Effector memory CD4-positive, alpha-beta T cell (primary cell): ENCODE measurements around the gene OBSCN.
A peak's percentile ranks its signal among the peaks of the same experiment; 100 is the strongest.

Experiments
- DNase-seq, 3 donors: peaks; one replicate each; pipeline ENCODE4 v3.0.0-alpha.2; 2020
- H3K27ac ChIP-seq: 2 replicates; pipeline ENCODE4 v1.7.0; 2013; ENCODE audit warnings: mild to moderate bottlenecking, low read length, moderate library complexity; ENCODE audit not compliant: insufficient read depth, poor library complexity, severe bottlenecking
- H3K27me3 ChIP-seq: replicated peaks from 2 replicates; pipeline ENCODE4 v1.7.0; 2013; ENCODE audit warnings: mild to moderate bottlenecking, low read length; ENCODE audit not compliant: insufficient read depth, control insufficient read depth, poor library complexity, severe bottlenecking
- H3K36me3 ChIP-seq: 2 replicates; pipeline ENCODE4 v1.7.0; 2013; ENCODE audit warnings: mild to moderate bottlenecking, low read length, moderate library complexity; ENCODE audit not compliant: control insufficient read depth, insufficient read depth
- H3K4me1 ChIP-seq: 2 replicates; pipeline ENCODE4 v1.7.0; 2013; ENCODE audit warnings: low read length, mild to moderate bottlenecking; ENCODE audit not compliant: control insufficient read depth, insufficient read depth, poor library complexity, severe bottlenecking
- H3K4me3 ChIP-seq: 2 replicates; pipeline ENCODE4 v1.7.0; 2013; ENCODE audit warnings: low read length, low read depth, mild to moderate bottlenecking; ENCODE audit not compliant: insufficient read depth, poor library complexity, severe bottlenecking
- H3K9me3 ChIP-seq: 2 replicates; pipeline ENCODE4 v1.7.0; 2013; ENCODE audit warnings: mild to moderate bottlenecking, low read length, moderate library complexity; ENCODE audit not compliant: control insufficient read depth

The OBSCN gene

DNA sequence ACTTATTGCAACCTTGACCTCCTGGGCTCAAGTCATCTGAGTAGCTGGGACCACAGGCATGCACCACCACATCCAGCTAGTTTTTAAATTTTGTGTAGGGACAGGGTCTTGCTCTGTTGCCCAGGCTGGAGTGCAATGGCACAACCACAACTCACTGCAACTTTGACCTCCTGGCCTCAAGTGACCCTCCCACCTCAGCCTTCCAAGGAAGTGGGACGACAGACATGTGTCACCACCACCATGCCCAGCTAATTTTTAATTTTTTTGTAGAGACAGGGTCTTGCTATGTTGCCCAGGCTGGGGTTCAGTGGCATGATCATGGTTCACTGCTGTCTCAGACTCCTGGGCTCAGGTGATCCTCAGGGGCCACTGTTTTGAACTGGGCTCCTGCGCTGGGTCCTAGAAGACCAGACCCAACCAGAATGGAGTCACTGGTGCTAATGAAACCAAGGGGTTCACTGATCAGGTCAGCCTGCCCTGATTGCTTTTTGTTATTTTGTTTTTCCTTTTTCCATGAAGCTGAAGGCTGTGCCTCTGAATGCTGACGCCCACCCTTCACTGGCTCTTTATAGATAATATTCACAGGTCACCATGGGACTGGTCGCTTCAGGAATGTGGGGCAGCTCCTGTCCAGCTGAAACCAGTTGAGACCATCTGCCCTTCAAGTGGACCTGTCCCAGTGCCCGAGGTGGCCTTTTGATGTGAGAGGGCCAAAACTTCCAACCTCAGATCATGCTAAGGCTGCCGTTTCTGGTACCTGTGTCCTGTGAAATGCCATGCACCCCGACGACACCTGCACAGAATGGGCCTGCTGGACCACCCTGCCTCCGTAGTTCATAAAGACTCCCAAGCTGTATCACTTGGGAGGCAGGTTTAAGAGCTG lies 203.9 kb downstream of the OBSCN start:
- Histone ChIP-seq H3K4me1 (peaks cover 17% of the 10 kb centered on the region), H3K36me3 (no peaks in the 10 kb centered on the region), H3K4me3 (no peak overlapping the region), H3K27ac (no peak overlapping the region), H3K9me3 (no peaks in the 10 kb centered on the region), H3K27me3 (no peaks in the 10 kb centered on the region)
- DNase-seq: no peak

GRCh38 chr1:228413241-228414010 lies 205.6 kb downstream of the OBSCN start:
- H3K4me3 ChIP-seq: no peak overlapping the region
- H3K27me3 ChIP-seq: peaks cover 7% of the 10 kb centered on the region
- no peaks in the 10 kb centered on the region for H3K9me3 ChIP-seq
- no peak for DNase-seq
- no peak overlapping the region for H3K27ac ChIP-seq
- no peaks in the 10 kb centered on the region for H3K36me3 ChIP-seq
- H3K4me1 ChIP-seq: peaks cover 19% of the 10 kb centered on the region

- Histone ChIP-seq H3K4me3 (no peak overlapping the region), H3K36me3 (no peaks in the 10 kb centered on the region), H3K27ac (no peak overlapping the region), H3K27me3 (peaks cover 7% of the 10 kb centered on the region), H3K9me3 (no peaks in the 10 kb centered on the region), H3K4me1 (peaks cover 19% of the 10 kb centered on the region)
- no peak for DNase-seq
Measured at GRCh38 chr1:228414511-228415211, 206.8 kb downstream of the OBSCN start.

GRCh38 chr1:228415221-228415620 lies 207.4 kb downstream of the OBSCN start:
- H3K9me3 ChIP-seq: no peaks in the 10 kb centered on the region
- H3K4me3 ChIP-seq: no peak overlapping the region
- no peak overlapping the region for H3K27ac ChIP-seq
- H3K4me1 ChIP-seq: peaks cover 19% of the 10 kb centered on the region
- no peaks in the 10 kb centered on the region for H3K36me3 ChIP-seq
- DNase-seq: no peak
- peaks cover 7% of the 10 kb centered on the region for H3K27me3 ChIP-seq

- H3K27me3 ChIP-seq: peaks cover 7% of the 10 kb centered on the region
- peaks cover 19% of the 10 kb centered on the region for H3K4me1 ChIP-seq
- no peaks in the 10 kb centered on the region for H3K36me3 ChIP-seq
- no peaks in the 10 kb centered on the region for H3K9me3 ChIP-seq
- DNase-seq: no peak
- peak overlapping the region; percentile 48 for H3K4me3 ChIP-seq
- peak overlapping the region; percentile 18 for H3K27ac ChIP-seq
Measured at GRCh38 chr1:228415853-228416216, 208.0 kb downstream of the OBSCN start.

DNA sequence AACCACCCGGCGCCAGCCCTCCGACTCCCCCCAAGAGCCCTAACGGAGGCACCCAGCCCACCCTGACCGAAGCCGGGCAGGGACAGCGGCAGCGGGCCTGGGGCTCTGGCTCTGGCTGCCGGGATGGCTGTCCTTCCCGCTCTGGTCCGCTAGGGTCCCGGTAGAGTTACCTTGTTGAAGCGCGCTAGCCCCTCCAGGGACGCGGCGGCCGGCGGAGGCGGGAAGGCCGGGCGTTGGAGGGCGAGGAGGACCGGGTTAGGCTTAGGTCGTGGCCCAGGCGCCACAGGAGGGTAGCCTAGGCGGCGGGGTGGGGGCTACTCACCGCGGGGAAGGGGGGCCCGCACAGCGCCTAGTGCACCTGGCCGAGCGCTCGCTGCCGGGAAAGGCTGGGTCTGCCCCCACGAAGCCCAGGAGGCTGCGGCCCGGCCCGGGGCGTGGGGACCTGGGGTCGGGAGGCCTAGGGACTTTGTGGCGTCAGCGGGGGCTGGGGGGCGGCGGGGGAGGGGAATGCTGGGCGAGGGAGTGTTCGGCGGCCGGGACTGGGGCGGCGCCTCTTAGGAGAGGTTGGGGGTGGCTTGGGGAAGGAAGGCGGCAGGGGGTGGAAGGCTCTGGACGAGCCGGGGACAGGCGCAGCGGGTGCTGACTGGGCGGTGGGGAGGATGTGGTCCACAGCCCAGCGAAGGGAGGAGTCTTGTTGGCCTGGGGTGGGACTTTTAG lies 208.5 kb downstream of the OBSCN start, which contains the start of gene TRIM17:
Gene TRIM17 (minus strand): TSS at position 645 of the 717 bp plus-strand sequence. CDS start 1,789 bp downstream, outside the sequence.
- H3K4me1 ChIP-seq: peaks cover 19% of the 10 kb centered on the region
- H3K9me3 ChIP-seq: no peaks in the 10 kb centered on the region
- peaks cover 7% of the 10 kb centered on the region for H3K27me3 ChIP-seq
- peak in 1 of 3 donors; percentile 13 for DNase-seq
- peak within 1 kb of the TSS; percentile 48 for H3K4me3 ChIP-seq
- no peaks in the 10 kb centered on the region for H3K36me3 ChIP-seq
- H3K27ac ChIP-seq: peak within 1 kb of the TSS; percentile 18

- no peaks in the 10 kb centered on the region for H3K36me3 ChIP-seq
- no peaks in the 10 kb centered on the region for H3K9me3 ChIP-seq
- peaks cover 19% of the 10 kb centered on the region for H3K4me1 ChIP-seq
- DNase-seq: no peak
- peaks cover 7% of the 10 kb centered on the region for H3K27me3 ChIP-seq
- peak overlapping the region; percentile 48 for H3K4me3 ChIP-seq
- H3K27ac ChIP-seq: no peak overlapping the region
Measured at GRCh38 chr1:228417061-228417460, 209.2 kb downstream of the OBSCN start.

DNA sequence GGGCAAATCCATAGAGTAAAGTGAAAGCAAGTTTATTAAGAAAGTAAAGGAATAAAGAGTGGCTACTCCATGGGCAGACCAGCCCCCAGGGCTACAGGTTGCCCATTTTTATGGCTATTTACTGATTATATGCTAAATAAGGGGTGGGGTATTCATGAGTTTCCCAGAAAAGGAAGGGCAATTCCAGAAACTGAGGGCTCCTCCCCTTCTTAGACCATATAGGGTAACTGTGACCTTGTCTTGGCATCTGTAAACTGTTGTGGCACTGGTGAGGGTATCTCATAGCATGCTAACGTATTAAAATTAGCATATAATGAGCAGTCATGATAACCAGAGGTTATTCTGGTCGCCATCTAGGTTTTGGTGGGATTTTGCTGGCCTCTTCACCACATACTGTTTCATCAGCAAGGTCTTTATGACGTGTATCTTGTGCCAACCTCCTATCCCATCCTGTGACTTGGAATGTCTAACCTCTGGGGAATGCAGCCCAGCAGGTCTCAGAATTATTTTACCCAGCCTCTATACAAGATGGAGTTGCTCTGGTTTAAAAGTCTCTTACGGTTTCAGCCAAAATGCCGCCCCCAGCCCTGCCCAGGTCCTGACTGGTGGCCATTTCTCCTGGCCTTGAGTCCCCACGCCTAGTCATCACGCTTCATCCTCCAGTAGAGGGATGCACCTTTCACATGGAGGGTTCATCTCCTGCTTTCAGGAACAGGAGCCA lies 209.8 kb downstream of the OBSCN start:
- Histone ChIP-seq H3K4me3 (no peak overlapping the region), H3K27me3 (peaks cover 7% of the 10 kb centered on the region), H3K36me3 (no peaks in the 10 kb centered on the region), H3K9me3 (no peaks in the 10 kb centered on the region), H3K4me1 (peaks cover 19% of the 10 kb centered on the region), H3K27ac (no peak overlapping the region)
- no peak for DNase-seq
